Lower leg skin (tissue), 3 donors: ENCODE results near the gene CCDC186.

Source experiments
- CTCF ChIP-seq, 3 donors: fragments of 450-650 bp; IDR thresholded peaks; one replicate each; pipeline ENCODE4 v1.5.1; 2016; ENCODE audit warnings: antibody characterized with exemption in 3 of 3, mild to moderate bottlenecking in 3 of 3, moderate library complexity in 2 of 3
- POLR2A ChIP-seq, 2 donors: fragments of 450-650 bp; IDR thresholded peaks; one replicate each; pipeline ENCODE4 v1.6.1; 2016 to 2017; ENCODE audit warnings: antibody characterized with exemption in 2 of 2, mild to moderate bottlenecking in 1 of 2, moderate library complexity in 1 of 2

GRCh38 chr10:114151892-114152291, 22.1 kb downstream of the CCDC186 start:
- TF ChIP-seq POLR2A (IDR thresholded peaks at IDR 0.05) (no peak), CTCF (IDR thresholded peaks at IDR 0.05) (no peak)
